Activated CD8-positive, alpha-beta memory T cell treated with anti-CD3 and anti-CD28 coated beads, Interleukin-2, amount 50 U/mL, for 1 hour (primary cell): Measurements from ENCODE around the gene SNTG2.

Experiments
- DNase-seq: peaks from one replicate; pipeline ENCODE4 v3.0.0-alpha.2; 2020; ENCODE audit errors: extremely low read depth

The SNTG2 gene

DNA sequence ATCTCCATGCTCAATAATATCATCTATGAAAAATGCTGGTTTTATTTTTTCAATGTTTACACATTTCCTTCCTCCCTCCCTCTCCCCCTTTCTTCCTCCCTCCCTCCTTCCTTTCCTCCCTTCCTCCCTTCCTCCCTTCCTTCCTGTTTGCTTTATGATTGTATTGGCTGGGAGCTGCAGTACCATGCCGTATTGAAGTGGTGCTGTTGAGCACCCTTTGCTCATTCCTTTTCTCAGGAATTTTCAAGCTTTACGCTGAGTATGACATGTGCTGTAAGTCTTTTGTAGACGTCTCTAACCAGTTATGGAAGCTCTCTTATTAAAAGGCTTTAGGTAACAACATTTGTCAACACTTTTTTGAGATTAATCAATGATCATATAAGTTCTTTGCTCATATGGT is 100.4 kb downstream of the SNTG2 start:
- DNase-seq: no peak

DNA sequence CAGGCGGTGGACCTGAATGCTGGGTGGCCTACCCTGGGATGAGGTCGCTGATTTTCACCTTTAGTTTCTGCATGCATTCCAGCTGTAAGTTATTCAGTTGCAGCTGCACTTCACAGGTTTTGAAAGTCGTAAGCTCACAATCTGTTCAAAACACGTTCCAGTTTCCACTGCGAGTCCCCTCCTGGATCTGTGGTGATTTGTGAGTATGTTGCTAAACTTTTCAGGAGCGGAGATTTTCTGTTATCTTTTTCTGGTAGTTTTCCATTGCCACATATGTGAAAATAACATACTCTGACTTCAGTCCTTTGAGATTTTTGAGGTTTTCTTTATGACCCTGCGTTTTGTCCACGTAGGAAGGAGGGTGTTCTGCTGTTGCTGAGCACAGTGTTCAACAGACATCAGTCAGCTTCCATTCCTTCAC is 102.1 kb downstream of the SNTG2 start:
- no peak for DNase-seq

DNA sequence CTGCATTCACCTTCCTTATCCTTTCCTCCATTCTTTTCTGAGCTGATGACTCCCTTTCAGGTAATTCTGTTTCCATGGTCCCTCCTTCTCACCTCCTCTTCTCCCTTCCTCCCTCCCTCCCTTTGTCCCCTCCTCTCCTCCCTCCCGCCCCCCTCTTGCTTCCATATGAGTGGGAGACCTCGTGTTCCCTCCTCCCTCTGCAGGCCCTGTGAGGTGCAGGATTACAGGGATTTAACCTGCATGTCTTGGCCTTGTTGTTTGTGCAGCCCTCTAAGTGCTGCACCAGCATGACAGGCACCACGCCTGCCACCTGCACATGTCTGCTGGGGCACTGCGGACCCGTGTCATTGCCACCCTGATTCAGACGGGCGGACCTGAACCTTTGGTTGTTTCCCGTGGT is 103.1 kb downstream of the SNTG2 start:
- DNase-seq: no peak

GRCh38 chr2:1054399-1054798 is 103.8 kb downstream of the SNTG2 start:
- no peak for DNase-seq

DNA sequence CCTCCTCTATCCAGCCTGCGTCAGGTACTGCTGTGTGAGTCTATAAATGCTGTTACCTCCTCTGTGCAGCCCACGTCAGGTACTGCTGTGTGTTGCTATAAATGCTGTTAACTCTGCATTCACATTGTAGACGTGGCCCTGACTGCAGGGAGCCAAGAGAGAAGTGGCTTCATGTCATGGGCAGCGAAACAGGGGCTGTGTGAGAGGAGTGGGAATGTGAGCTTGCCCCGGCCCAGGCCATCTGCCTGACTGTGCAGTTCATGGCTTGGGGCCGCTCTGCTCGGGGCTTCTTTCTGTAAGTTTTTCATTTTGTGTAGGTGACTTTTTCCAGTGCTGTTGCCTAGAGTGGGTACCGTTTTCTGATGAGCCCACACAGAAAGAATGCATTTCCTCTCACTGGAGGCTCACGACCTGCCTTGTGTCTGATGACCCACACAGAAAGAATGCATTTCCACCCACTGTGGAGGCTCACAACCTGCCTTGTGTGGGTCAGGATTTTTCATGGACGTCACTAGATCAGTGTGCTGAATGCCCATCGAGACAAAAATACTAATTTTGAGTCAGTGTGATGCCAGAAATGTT is 104.5 kb downstream of the SNTG2 start:
- no peak for DNase-seq

DNA sequence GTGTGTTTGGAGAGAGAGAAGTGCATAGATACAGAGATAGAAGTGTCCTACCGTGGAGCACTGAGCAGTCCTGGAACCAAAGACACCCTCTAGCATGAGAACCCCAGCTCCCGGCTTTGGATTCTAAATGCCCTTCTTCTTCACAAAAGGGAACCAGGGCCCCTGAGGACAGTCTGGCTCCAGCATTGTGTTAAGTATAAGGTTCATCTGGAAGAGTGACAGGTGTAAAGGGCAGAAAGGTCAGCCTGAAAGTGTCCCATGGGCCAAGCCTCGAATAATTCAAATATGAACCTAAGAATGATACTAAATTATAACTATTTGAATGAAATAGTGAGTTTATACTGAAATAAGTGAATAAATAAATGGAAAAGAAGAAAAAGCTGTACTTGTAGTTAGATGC is 109.7 kb downstream of the SNTG2 start:
- DNase-seq: no peak

GRCh38 chr2:1060987-1061386 is 110.3 kb downstream of the SNTG2 start:
- DNase-seq: no peak

DNA sequence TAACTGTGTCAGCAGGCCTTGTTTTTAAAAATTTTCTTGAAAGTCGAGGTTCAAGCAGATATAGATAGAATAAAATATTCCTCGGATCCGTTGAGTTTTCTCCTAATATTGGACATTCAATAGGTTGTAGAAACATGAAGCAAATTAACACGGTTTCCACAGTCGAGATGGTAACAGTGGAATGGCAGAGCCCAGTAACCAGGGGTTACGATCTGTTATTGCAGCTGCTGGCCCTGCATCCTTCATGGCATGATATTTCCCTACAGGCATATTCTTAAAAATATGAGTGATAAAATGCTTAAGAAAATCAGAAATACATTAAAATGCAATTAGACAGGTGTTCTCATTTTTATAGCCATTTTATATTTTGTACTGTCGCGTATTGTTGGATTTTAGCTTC is 117.6 kb downstream of the SNTG2 start:
- DNase-seq: no peak

DNA sequence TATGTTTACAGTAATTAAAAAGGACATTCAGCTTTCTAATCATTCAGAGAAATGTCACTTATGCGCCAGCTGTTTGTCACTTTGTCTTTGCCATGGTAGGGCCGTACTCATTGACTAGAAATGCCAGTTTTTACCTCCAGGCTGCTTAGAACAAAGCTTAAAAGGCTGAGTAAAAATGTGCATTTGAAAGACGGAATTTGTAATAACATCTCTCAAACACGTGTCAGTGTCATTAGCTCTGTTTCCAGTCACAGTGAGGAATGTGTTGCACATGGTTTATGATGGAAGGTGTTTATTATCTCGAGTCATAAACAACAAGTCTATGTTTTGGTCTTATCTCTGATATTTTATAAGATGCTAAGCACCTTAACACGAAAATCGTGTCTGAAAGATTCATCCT is 118.2 kb downstream of the SNTG2 start:
- DNase-seq: no peak

DNA sequence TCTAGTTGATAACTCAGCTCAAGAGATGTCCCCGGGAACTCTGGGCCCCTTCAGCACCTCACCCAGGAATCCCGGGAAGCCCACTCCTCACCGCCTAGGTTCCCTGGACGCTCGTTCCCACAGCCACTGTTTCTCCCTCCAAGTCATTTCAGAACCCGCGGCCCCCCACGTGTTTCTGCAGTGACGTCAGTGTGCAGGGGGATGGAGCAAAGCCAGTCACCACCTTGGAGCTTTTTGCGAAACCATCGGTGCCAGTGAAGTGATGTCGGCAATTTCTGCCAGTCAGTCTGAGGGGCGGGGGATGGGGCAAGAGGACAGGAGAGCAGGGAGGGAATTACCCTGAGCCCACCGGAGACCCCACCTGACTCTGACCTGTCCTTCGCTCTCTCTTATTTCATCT is 119.2 kb downstream of the SNTG2 start:
- DNase-seq: no peak

DNA sequence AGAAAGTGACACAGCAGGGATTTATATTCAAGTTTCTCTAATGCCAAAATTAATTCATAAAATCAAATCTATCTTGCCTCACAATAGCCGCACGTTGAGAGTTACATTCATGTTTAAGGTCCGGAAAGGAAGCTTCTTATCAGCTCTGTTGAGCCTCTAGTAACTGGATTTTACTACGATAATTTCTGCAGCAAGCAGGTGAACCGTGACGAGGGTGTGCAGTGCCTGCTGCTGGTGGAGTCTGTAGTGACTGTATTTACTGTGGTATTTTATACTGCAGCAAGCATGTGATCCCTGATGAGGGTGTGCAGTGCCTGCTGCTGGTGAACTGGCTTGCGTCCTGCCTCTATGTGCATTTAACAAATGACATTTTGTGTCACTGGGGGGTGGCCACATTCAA is 120.0 kb downstream of the SNTG2 start:
- no peak for DNase-seq

GRCh38 chr2:1071650-1072049 is 121.0 kb downstream of the SNTG2 start:
- no peak for DNase-seq

DNA sequence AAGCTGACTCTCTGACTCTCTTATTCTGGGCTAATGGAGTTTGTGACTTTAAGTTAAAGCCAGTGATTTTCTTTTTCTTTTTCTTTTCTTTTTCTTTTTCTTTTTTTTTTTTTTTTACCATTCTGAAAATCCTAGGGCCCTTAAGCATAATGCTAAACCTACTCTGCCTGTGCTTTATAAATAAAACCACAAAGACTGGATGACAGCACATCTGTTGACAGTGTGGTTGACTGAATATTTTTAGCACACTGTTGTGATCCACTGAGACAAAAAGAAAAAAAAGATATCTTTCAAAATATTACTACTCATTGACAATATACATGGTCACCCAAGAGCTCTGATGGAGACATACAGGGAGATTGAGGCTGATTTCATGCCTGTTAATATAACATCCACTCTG is 121.6 kb downstream of the SNTG2 start:
- DNase-seq: no peak

DNA sequence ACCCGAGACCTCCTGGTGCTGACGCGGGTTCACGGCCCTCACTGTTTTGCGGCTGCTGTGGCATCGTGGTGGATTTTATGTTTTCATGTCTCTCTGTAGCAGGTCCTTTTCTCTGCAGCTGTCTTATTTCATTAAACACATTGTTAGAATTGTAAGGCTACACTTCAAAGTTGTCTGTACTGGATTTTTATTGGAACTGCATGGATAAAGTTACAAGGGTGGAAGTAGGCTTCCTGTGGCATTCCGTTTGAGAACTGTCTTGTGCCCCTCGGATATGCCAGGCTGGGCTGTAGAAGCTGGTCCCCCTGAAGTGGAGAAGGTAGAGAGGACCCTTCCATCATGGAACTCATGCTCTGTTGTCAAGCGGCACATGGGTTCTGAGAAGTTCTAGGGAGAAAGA is 127.3 kb downstream of the SNTG2 start:
- DNase-seq: no peak

DNA sequence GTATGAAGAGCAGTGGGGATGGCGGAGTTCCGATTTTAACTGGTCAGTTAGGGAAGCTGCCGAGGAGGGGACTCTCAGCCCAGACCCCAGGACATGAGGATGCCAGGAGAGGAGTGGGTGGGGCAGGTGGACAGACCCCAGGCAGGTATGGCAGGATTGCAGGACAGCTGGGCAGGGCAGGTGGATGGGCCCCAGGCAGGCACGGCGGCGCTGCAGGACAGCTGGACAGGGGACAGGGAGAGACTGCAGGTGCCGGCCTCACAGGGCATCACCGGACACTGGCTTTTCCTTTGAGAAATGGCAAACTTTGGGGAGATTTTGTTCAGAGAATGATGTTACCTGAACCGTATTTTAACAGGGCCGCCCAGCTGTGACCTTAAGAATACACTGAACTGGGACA is 127.7 kb downstream of the SNTG2 start:
- no peak for DNase-seq

DNA sequence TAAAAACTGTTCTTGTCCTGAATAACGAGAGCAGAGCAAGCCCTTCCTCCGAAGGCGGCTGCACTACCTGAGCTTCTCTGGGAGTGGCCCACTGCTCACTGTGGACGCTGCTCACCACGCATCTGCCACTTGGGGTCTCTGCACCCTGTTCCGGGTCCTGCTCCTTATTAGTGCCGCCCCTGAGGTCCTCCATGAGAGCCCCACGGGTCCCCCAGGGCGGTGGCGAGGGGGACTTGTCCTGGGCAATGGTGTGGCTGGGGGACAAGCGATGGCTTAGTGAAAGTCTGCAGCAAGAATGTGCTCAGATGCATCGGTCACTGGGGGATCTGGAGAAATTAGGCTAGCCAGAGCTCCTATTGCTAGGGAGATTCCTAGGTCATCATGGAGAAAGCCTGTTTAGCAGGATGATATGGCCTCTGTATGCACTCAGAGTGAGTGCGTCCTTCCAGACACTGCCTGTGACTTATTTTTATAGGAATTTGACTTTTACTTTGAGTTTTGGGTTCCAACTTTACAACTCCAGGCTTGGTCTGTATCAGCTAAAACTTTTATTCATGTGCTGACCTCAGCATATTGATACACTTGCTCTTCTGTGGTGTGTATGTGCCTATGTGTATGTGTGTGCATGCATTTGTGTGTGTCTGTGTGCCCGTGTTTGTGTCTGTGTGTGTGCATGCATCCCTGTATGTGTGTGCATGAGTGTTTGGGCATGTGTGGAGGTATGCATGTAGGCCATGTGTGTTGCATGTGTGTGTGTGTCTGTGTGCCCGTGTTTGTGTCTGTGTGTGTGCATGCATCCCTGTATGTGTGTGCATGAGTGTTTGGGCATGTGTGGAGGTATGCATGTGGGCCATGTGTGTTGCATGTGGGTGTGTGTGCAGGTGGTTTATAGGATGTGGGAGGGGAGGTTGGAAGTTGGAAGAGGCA is 129.5 kb downstream of the SNTG2 start:
- DNase-seq: no peak

- no peak for DNase-seq
Observed at GRCh38 chr2:1081451-1082225, 131.0 kb downstream of the SNTG2 start.

- no peak for DNase-seq
Observed at GRCh38 chr2:1082456-1083205, 132.0 kb downstream of the SNTG2 start.

- no peak for DNase-seq
Observed at GRCh38 chr2:1088192-1088860, 137.7 kb downstream of the SNTG2 start.

DNA sequence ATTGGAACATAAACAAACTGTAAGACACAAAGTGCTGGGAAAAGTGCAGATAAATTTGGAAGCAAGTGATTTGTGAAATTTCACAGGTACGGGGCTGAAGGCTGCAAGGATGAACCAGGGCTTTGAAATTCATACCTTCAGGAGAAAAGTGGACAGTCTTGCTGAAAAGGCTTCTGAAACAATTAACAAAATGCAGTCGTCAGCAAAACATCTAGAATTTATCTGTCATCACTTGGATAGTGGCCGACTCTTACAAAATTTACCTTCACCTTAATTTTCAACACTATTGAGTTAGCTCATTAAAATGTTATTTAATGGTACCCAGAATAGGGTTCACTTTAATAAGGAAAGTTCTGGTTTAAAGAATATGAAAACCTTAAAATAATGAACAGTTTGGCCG is 138.3 kb downstream of the SNTG2 start:
- DNase-seq: no peak

DNA sequence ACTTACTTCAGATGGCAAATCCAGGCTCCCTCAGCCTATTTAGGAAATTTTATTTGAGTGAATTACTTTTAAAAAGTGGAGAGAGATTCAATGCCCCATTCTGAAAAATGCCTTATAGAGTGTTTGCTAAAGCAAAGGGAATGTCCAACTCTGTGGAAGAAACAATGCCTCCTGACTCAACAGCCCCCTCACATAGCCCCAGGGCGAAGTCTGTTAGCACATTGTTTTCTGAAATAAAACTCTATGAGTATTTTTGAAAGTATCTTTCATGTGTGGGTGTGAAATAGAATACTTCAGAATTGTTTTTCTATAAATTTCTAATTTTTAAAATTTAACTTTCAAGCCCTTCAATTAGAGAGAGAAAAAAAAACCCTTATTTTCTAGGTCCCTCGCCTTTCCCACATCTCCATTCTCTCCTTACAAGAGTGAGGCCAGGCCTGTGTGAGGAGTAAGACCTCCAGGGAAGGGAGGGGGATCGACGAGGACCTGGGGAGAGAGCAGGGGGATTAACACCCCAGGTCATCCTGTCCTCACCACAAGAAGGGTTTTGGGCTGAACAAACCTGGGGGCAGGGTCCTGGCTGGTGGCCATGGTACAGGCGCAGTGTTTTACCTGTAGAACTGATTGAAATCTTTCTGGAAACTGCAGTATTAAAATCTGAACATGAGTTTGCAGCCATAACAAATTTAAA is 141.4 kb downstream of the SNTG2 start:
- no peak for DNase-seq
